Mesangial cell (primary cell): ENCODE measurements around the gene GLTP. TPM values are rescaled to one million over a fixed set of nuclear protein-coding genes. Genes with fewer than 3 reads are reported as not detected.

ENCODE experiments used
- total RNA-seq: library from RNA; depleted of rRNA; stranded (reverse); fragments of >200 nt; gene quantifications from 2 replicates; pipeline ENCODE4 v1.2.3, GENCODE V29; 2015

GLTP gene
- 22.7 and 29.3 TPM in 2 replicates for total RNA-seq

GRCh38 chr12:109880043-109880931 lies at the start of gene GLTP:
TSS of gene GLTP (minus strand) at chr12:109880541. CDS start at chr12:109880374, 167 bp downstream.

GRCh38 chr12:109899783-109900751 lies 19.7 kb upstream of the GLTP start, which contains the start of gene TCHP:
TSS of gene TCHP (plus strand) at chr12:109900274. CDS start at chr12:109903027, 2,753 bp downstream.

GRCh38 chr12:109833307-109834189 lies 46.8 kb downstream of the GLTP start, which contains the start of gene TRPV4:
TSS of gene TRPV4 (minus strand) at chr12:109833398. CDS start at chr12:109814796, 18,602 bp downstream.

Other genes starting within 250 kb of the GLTP start
- 0.49 and 1.3 TPM in 2 replicates for gene FAM222A, start 166.7 kb downstream of the GLTP start, total RNA-seq
- gene TRPV4, start 47.1 kb downstream of the GLTP start, total RNA-seq = 1.8 and 4.1 TPM in 2 replicates
- 5.7 and 16.0 TPM in 2 replicates for gene TCHP, start 19.7 kb upstream of the GLTP start, total RNA-seq
- gene GIT2, start 115.8 kb upstream of the GLTP start, total RNA-seq = 24.0 and 24.8 TPM in 2 replicates
- gene ANKRD13A, start 118.9 kb upstream of the GLTP start, total RNA-seq = 64.7 and 95.5 TPM in 2 replicates
- 7.0 and 18.0 TPM in 2 replicates for gene C12orf76, start 168.0 kb upstream of the GLTP start, total RNA-seq
- 3.7 and 4.4 TPM in 2 replicates for gene IFT81, start 243.8 kb upstream of the GLTP start, total RNA-seq